MM.1S (cell line): ENCODE results near the gene HDAC9.

Source experiments
- DNase-seq: peaks from one replicate; pipeline ENCODE4 v3.0.0-alpha.2; 2015
- H2AFZ ChIP-seq: fragments of 300-600 bp; sonication (generic); 2 replicates; pipeline ENCODE4 v1.6.0; 2016; ENCODE audit warnings: antibody characterized with exemption, low read length
- H3F3A ChIP-seq: fragments of 300-600 bp; sonication (generic); 2 replicates; pipeline ENCODE4 v1.6.1; 2016; ENCODE audit warnings: mild to moderate bottlenecking, antibody characterized with exemption, low read length, moderate library complexity, mixed read lengths; ENCODE audit not compliant: insufficient read depth
- H3K27ac ChIP-seq: fragments of 300-600 bp; sonication (generic); 2 replicates; pipeline ENCODE4 v1.5.1; 2016; ENCODE audit warnings: mild to moderate bottlenecking, low read length
- H3K27me3 ChIP-seq: fragments of 300-600 bp; sonication (generic); replicated peaks from 2 replicates; pipeline ENCODE4 v1.6.0; 2016; ENCODE audit warnings: low read length; ENCODE audit not compliant: insufficient read depth
- H3K36me3 ChIP-seq: fragments of 300-600 bp; sonication (generic); replicated peaks from 2 replicates; pipeline ENCODE4 v1.6.1; 2016; ENCODE audit warnings: mild to moderate bottlenecking, low read length, mixed read lengths; ENCODE audit not compliant: insufficient read depth
- H3K4me1 ChIP-seq: fragments of 300-600 bp; sonication (generic); 2 replicates; pipeline ENCODE4 v1.6.1; 2016; ENCODE audit warnings: low read length, mixed read lengths
- H3K4me2 ChIP-seq: fragments of 300-600 bp; sonication (generic); 2 replicates; pipeline ENCODE4 v1.6.0; 2016; ENCODE audit warnings: low read depth, low read length
- H3K4me3 ChIP-seq: fragments of 300-600 bp; sonication (generic); 2 replicates; pipeline ENCODE4 v1.5.1; 2016; ENCODE audit warnings: low read length, mixed read lengths
- H3K79me2 ChIP-seq: fragments of 300-600 bp; sonication (generic); 2 replicates; pipeline ENCODE4 v1.6.1; 2016; ENCODE audit warnings: mixed run types, low read length, mixed read lengths
- H3K9ac ChIP-seq: fragments of 300-600 bp; sonication (generic); 2 replicates; pipeline ENCODE4 v1.6.1; 2016; ENCODE audit warnings: low read length, mixed read lengths
- H3K9me2 ChIP-seq: fragments of 300-600 bp; sonication (generic); replicated peaks from 2 replicates; pipeline ENCODE4 v1.6.1; 2016; ENCODE audit warnings: mild to moderate bottlenecking, low read length, mixed read lengths; ENCODE audit not compliant: insufficient read depth
- H3K9me3 ChIP-seq: fragments of 300-600 bp; sonication (generic); replicated peaks from 2 replicates; pipeline ENCODE4 v1.6.1; 2016; ENCODE audit warnings: mild to moderate bottlenecking, low read length, mixed read lengths; ENCODE audit not compliant: insufficient read depth
- H4K20me1 ChIP-seq: fragments of 300-600 bp; sonication (generic); 2 replicates; pipeline ENCODE4 v1.6.1; 2016; ENCODE audit warnings: mild to moderate bottlenecking, low read length, moderate library complexity, mixed read lengths; ENCODE audit not compliant: insufficient read depth
- EZH2 ChIP-seq: fragments of 300-600 bp; sonication (generic); optimal IDR thresholded peaks from 2 replicates; pipeline ENCODE3; 2017; ENCODE audit warnings: low read depth, mild to moderate bottlenecking, antibody characterized with exemption, low read length, mixed read lengths
- EZH2phosphoT487 ChIP-seq: fragments of 300-600 bp; sonication (generic); IDR thresholded peaks from 2 replicates; pipeline ENCODE4 v1.6.1; 2018; ENCODE audit warnings: antibody characterized with exemption, low read length
- TF ChIP-seq, protein P1 (sequence below): fragments of 300-600 bp; sonication (generic); IDR thresholded peaks from 2 replicates; pipeline ENCODE4 v1.5.1; 2016; ENCODE audit warnings: antibody characterized with exemption, low read length, mixed read lengths

Gene HDAC9

DNA sequence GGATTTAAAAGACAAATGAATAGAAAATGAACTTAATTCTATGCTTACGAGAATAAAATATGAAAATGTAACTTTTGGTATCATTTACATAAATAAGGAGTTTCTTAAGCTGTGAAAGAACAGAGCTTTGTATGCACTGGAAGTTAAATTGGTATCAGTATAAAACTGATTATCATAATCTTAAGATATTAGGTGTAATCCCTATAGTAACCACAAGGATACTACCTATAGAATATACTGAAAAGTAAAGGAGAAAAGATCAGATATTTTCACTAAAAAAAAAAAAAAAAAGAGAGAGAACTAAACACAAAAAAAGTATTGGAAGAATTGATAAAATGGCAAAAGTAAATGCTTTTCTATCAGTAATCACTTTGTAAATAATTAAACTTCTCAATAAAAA lies 521.8 kb downstream of the HDAC9 start:
- Histone ChIP-seq H4K20me1 (no peaks in the 10 kb centered on the region), H3K4me1 (no peaks in the 10 kb centered on the region), H3K4me3 (no peak overlapping the region), H3K36me3 (no peaks in the 10 kb centered on the region), H3K9ac (no peak overlapping the region), H3K27me3 (no peaks in the 10 kb centered on the region), H3K4me2 (no peak overlapping the region), H3K9me3 (no peaks in the 10 kb centered on the region), H3K79me2 (no peaks in the 10 kb centered on the region), H3F3A (no peaks in the 10 kb centered on the region), H3K9me2 (no peaks in the 10 kb centered on the region), H2AFZ (no peak overlapping the region), H3K27ac (no peak overlapping the region)
- DNase-seq: no peak
- TF ChIP-seq, protein P1, sequence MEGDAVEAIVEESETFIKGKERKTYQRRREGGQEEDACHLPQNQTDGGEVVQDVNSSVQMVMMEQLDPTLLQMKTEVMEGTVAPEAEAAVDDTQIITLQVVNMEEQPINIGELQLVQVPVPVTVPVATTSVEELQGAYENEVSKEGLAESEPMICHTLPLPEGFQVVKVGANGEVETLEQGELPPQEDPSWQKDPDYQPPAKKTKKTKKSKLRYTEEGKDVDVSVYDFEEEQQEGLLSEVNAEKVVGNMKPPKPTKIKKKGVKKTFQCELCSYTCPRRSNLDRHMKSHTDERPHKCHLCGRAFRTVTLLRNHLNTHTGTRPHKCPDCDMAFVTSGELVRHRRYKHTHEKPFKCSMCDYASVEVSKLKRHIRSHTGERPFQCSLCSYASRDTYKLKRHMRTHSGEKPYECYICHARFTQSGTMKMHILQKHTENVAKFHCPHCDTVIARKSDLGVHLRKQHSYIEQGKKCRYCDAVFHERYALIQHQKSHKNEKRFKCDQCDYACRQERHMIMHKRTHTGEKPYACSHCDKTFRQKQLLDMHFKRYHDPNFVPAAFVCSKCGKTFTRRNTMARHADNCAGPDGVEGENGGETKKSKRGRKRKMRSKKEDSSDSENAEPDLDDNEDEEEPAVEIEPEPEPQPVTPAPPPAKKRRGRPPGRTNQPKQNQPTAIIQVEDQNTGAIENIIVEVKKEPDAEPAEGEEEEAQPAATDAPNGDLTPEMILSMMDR: no peak
- TF ChIP-seq EZH2phosphoT487 (no peak), EZH2 (no peak)

- Histone ChIP-seq H2AFZ (no peak overlapping the region), H3K36me3 (no peaks in the 10 kb centered on the region), H3K4me1 (no peaks in the 10 kb centered on the region), H3F3A (no peaks in the 10 kb centered on the region), H3K9ac (no peak overlapping the region), H3K9me2 (no peaks in the 10 kb centered on the region), H3K27ac (no peak overlapping the region), H3K9me3 (no peaks in the 10 kb centered on the region), H3K4me2 (no peak overlapping the region), H4K20me1 (no peaks in the 10 kb centered on the region), H3K4me3 (no peak overlapping the region), H3K79me2 (no peaks in the 10 kb centered on the region), H3K27me3 (no peaks in the 10 kb centered on the region)
- TF ChIP-seq, protein P1: no peak
- TF ChIP-seq EZH2: no peak
- no peak for TF ChIP-seq EZH2phosphoT487
- DNase-seq: no peak
Measured at GRCh38 chr7:19020062-19020461, 524.5 kb downstream of the HDAC9 start.

- no peaks in the 10 kb centered on the region for H3K36me3 ChIP-seq
- H3K27ac ChIP-seq: no peak overlapping the region
- no peaks in the 10 kb centered on the region for H3K4me1 ChIP-seq
Measured at GRCh38 chr7:19020711-19021110, 525.2 kb downstream of the HDAC9 start.

More at GRCh38 chr7:19020711-19021110, 525.2 kb downstream of the HDAC9 start:
- H3K9me3 ChIP-seq: no peaks in the 10 kb centered on the region
- H3K79me2 ChIP-seq: no peaks in the 10 kb centered on the region
- H3K9ac ChIP-seq: no peak overlapping the region
- no peak overlapping the region for H2AFZ ChIP-seq
- H3K4me2 ChIP-seq: no peak overlapping the region
- no peaks in the 10 kb centered on the region for H3K9me2 ChIP-seq
- H3K4me3 ChIP-seq: no peak overlapping the region
- no peaks in the 10 kb centered on the region for H3K27me3 ChIP-seq
- DNase-seq: no peak
- TF ChIP-seq EZH2 (no peak), EZH2phosphoT487 (no peak)
- TF ChIP-seq, protein P1: no peak
- H3F3A ChIP-seq: no peaks in the 10 kb centered on the region
- no peaks in the 10 kb centered on the region for H4K20me1 ChIP-seq
